Left hindlimb (tissue), 1 donor: Measurements from ENCODE around the gene RAC3.

Source experiments
- DNase-seq: peaks from one replicate; pipeline ENCODE4 v3.0.0-alpha.2; 2018

RAC3 gene

GRCh38 chr17:82045936-82046484, 14.5 kb downstream of the RAC3 start:
- DNase-seq: no peak

DNA sequence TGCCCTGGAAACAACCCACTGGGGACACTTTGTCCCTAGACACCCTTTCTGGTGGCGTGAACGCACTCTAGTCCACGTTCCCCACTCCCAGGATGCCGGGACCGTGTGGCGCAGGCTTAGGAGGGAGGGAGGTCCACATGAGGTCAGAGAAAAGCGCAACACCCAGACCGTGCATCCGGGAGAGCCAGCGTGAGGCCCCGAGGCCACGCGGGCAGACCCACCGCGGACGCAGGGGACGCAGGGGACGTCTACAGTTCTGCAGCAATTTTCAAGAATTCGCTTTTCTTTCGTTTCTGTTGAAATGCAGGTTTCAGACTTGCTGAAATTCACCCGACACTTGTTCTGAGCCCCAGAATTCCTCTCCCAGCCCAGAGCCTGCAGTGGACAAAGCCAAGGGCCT, 15.4 kb downstream of the RAC3 start:
- DNase-seq: no peak

DNA sequence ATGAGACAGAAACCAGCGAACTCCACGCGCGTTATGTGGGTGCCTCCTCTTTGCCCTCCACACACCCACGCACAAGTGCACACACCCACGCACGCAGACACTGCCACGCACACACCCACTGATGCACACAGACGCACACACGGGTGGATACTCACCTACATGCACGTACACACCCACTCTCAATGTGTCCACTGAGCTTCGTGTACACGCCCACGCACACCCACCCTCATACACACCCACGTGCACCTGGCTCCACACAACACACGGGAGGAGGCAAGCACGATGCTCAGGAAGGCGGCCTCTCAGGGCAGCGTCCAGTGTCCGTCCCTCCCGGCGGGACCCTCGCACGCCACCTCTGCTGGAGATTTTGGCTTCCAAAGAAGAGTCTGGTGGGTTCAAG, 15.9 kb downstream of the RAC3 start:
- DNase-seq: no peak

- no peak for DNase-seq
These were observed 16.6 kb downstream of the RAC3 start for GRCh38 chr17:82047914-82048570.

DNA sequence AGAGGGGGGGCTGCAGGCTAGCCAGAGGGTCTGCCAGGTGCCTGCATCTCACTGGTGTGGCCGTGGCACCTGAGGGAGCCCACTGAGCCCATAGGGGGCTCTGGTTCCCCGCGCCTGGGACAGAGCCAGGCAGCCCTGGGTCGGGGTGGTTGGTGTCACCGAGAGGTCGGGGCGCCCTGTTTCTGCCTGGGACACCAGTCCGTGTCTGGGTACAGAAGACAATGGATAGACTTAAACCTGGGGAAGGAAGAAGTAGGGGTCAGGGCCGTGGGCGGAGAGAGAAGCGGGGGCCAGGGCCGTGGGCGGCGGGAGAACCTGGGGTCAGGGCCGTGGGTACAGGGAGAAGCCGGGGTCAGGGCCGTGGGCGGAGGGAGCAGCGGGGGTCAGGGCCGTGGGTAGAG, 17.1 kb downstream of the RAC3 start:
- no peak for DNase-seq

- DNase-seq: no peak
These were observed 17.6 kb downstream of the RAC3 start for GRCh38 chr17:82049106-82049505.

GRCh38 chr17:82049521-82049971, 18.1 kb downstream of the RAC3 start:
- DNase-seq: no peak

DNA sequence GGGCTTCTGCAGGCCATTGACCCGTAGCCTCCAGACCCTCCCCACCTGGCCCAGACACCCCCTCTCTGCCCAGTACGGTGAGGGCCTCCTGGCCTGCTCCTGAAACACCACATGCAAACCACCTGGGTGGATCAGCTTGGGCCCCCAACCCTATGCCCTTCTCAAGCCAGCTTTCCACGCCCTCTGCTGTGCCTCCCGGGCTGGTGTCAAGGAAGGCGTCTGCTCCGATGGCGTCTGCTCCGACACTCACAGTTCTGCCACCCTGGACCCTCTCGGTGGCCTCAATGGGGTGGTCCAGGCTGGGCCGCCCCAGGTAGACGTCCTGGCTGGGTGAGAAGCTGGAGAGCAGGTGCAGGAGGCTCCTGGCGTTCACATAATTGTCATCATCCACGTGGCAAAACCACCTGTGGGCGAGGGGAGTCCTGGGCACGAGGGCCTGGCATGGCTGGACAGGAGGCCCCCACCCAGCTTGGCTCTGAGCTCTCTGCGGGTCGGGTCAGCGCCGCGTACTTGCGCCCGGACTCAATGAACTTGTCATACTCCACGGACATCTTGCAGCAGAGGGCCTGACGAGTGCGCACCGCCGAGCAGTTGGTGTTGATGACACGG, 18.8 kb downstream of the RAC3 start:
- DNase-seq: no peak

DNA sequence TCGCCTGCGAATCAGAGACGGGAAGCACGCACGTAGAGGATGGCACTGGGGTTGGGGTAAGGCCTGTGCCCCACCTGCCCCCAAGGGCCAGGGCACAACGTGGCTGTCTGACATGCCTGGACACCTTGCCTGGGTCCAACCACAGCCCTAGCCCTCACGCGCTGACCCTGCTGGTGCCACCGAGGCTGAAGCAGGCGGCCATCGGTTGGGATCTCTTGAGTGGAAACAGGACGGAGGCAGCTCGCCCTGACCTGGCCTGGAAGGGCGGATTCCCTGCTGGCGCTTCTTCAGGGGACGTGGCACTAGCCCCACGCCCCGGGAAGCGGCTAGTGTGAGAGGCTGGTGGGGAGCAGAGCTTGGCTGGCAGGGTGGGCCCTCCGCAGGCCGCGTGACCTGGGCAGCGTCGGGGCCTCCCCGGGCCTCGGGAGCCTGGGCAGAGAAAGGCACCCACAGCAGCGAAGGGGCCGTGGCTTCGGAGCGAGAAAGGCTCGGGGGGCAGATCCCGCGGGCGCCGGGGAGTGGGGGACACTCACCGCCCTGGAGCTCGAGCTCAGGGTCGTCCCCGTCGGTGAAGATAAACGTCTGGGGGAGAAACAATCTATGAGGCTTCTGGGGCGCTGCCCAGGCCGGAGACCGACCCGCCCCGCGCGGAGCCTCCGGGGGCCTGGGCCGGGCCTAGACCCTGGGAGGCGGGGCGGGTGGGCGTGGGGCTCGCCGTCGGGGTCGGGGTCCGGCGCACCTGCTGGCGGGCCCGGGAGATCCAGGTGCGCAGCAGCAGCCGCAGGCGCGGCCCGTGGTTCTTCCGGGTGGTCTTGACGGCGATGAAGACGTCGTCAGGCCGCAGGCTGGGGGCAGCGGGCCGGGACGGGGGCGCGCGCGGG, 19.5 kb downstream of the RAC3 start:
- DNase-seq: peak; percentile 46

- peak; percentile 72 for DNase-seq
These were observed 20.5 kb downstream of the RAC3 start, which contains the start of the genes GPS1 and RFNG for GRCh38 chr17:82051776-82052637. TSS of gene GPS1 (plus strand) at chr17:82051898. CDS start at chr17:82051932, 34 bp downstream. TSS of gene RFNG (minus strand) at chr17:82051811. CDS start at chr17:82051766, 45 bp downstream.

DNA sequence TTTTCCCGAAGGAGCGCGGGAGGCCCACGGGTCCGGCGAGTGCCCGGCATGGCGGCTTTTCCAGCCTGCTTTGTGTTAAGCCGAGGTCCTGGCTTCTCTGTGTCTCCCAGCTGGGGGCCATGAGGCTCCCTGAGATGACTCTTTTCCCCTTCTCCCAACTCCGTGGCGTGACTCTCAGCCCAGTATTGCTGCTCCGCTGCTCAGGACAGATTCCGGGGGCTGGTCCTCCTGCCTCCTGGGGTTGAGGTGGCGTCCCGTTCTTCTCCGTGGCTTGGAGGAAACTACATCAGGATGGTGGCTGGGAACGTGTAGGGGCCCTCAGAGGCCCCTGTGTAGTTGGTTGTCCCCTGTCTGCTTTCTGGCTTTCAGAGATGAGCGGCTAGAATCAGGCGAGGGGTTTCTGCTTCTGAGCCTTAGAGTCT, 21.2 kb downstream of the RAC3 start:
- DNase-seq: no peak

GRCh38 chr17:82053130-82053529, 21.7 kb downstream of the RAC3 start:
- peak; percentile 26 for DNase-seq

GRCh38 chr17:82053556-82054263, 22.2 kb downstream of the RAC3 start:
- peak; percentile 16 for DNase-seq

- DNase-seq: peak; percentile 44
These were observed 23.0 kb downstream of the RAC3 start for GRCh38 chr17:82054351-82055022.

- DNase-seq: peak; percentile 18
These were observed 23.8 kb downstream of the RAC3 start for GRCh38 chr17:82055023-82055964.

DNA sequence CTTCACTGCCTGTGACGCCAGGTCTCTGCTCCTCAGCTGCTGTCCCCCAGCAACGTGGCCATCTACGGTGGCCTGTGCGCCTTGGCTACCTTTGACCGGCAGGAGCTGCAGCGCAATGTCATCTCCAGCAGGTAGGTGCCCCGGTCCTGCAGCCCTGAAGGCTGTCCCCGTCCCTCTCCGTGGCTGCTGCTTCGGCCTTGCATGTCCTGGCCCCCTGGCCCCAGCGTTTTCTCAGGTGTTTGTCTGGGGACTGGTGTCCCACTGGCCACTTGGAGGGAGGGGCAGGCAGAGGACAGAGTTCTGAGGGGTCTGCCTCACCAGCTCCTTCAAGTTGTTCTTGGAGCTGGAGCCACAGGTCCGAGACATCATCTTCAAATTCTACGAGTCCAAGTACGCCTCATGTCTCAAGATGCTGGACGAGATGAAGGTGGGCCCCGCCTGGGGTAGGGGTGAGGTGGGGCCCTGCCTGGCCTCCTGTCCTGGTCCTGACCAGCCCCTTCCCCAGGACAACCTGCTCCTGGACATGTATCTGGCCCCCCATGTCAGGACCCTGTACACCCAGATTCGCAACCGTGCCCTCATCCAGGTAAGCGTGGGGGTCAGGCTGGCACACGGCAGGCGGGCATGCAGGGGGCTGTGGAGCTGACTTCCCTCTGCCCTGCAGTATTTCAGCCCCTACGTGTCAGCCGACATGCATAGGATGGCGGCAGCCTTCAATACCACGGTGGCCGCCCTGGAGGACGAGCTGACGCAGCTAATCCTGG, 24.7 kb downstream of the RAC3 start:
- DNase-seq: no peak

- DNase-seq: no peak
These were observed 25.5 kb downstream of the RAC3 start for GRCh38 chr17:82056729-82057621.
